MM.1S (cell line): ENCODE data around the gene STRIP2.

Source experiments
- DNase-seq: peaks from one replicate; pipeline ENCODE4 v3.0.0-alpha.2; 2015
- H2AFZ ChIP-seq: fragments of 300-600 bp; sonication (generic); 2 replicates; pipeline ENCODE4 v1.6.0; 2016; ENCODE audit warnings: antibody characterized with exemption, low read length
- H3F3A ChIP-seq: fragments of 300-600 bp; sonication (generic); 2 replicates; pipeline ENCODE4 v1.6.1; 2016; ENCODE audit warnings: mild to moderate bottlenecking, antibody characterized with exemption, low read length, moderate library complexity, mixed read lengths; ENCODE audit not compliant: insufficient read depth
- H3K27ac ChIP-seq: fragments of 300-600 bp; sonication (generic); 2 replicates; pipeline ENCODE4 v1.5.1; 2016; ENCODE audit warnings: mild to moderate bottlenecking, low read length
- H3K27me3 ChIP-seq: fragments of 300-600 bp; sonication (generic); replicated peaks from 2 replicates; pipeline ENCODE4 v1.6.0; 2016; ENCODE audit warnings: low read length; ENCODE audit not compliant: insufficient read depth
- H3K36me3 ChIP-seq: fragments of 300-600 bp; sonication (generic); replicated peaks from 2 replicates; pipeline ENCODE4 v1.6.1; 2016; ENCODE audit warnings: mild to moderate bottlenecking, low read length, mixed read lengths; ENCODE audit not compliant: insufficient read depth
- H3K4me1 ChIP-seq: fragments of 300-600 bp; sonication (generic); 2 replicates; pipeline ENCODE4 v1.6.1; 2016; ENCODE audit warnings: low read length, mixed read lengths
- H3K4me2 ChIP-seq: fragments of 300-600 bp; sonication (generic); 2 replicates; pipeline ENCODE4 v1.6.0; 2016; ENCODE audit warnings: low read depth, low read length
- H3K4me3 ChIP-seq: fragments of 300-600 bp; sonication (generic); 2 replicates; pipeline ENCODE4 v1.5.1; 2016; ENCODE audit warnings: low read length, mixed read lengths
- H3K79me2 ChIP-seq: fragments of 300-600 bp; sonication (generic); 2 replicates; pipeline ENCODE4 v1.6.1; 2016; ENCODE audit warnings: mixed run types, low read length, mixed read lengths
- H3K9ac ChIP-seq: fragments of 300-600 bp; sonication (generic); 2 replicates; pipeline ENCODE4 v1.6.1; 2016; ENCODE audit warnings: low read length, mixed read lengths
- H3K9me2 ChIP-seq: fragments of 300-600 bp; sonication (generic); replicated peaks from 2 replicates; pipeline ENCODE4 v1.6.1; 2016; ENCODE audit warnings: mild to moderate bottlenecking, low read length, mixed read lengths; ENCODE audit not compliant: insufficient read depth
- H3K9me3 ChIP-seq: fragments of 300-600 bp; sonication (generic); replicated peaks from 2 replicates; pipeline ENCODE4 v1.6.1; 2016; ENCODE audit warnings: mild to moderate bottlenecking, low read length, mixed read lengths; ENCODE audit not compliant: insufficient read depth
- H4K20me1 ChIP-seq: fragments of 300-600 bp; sonication (generic); 2 replicates; pipeline ENCODE4 v1.6.1; 2016; ENCODE audit warnings: mild to moderate bottlenecking, low read length, moderate library complexity, mixed read lengths; ENCODE audit not compliant: insufficient read depth
- EZH2 ChIP-seq: fragments of 300-600 bp; sonication (generic); optimal IDR thresholded peaks from 2 replicates; pipeline ENCODE3; 2017; ENCODE audit warnings: low read depth, mild to moderate bottlenecking, antibody characterized with exemption, low read length, mixed read lengths
- EZH2phosphoT487 ChIP-seq: fragments of 300-600 bp; sonication (generic); IDR thresholded peaks from 2 replicates; pipeline ENCODE4 v1.6.1; 2018; ENCODE audit warnings: antibody characterized with exemption, low read length
- TF ChIP-seq, protein P1 (sequence below): fragments of 300-600 bp; sonication (generic); IDR thresholded peaks from 2 replicates; pipeline ENCODE4 v1.5.1; 2016; ENCODE audit warnings: antibody characterized with exemption, low read length, mixed read lengths

STRIP2 gene

DNA sequence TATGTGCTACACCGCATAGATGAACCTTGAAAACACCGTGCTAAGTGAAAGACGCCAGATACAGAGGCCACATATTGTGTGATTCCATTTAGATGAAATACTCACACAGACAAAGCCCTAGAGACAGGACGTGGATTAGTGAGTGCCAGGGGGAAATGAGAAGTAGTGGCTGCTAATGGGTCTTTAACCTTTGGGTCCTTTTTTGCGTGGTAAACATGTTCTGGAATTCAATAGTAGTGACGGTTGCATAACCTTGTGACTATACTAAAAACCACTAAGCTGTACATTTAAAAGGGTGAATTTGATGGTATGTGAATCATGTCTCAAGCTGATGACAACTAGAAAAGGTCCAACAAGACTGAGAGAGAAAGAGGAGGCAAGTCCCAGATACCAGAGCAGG lies 83.7 kb downstream of the STRIP2 start:
- Histone ChIP-seq H3F3A (no peaks in the 10 kb centered on the region), H3K36me3 (no peaks in the 10 kb centered on the region), H3K9ac (no peak overlapping the region), H3K27ac (no peak overlapping the region), H3K4me3 (no peak overlapping the region), H2AFZ (no peak overlapping the region), H3K4me1 (no peaks in the 10 kb centered on the region), H3K9me3 (no peaks in the 10 kb centered on the region), H3K79me2 (no peaks in the 10 kb centered on the region), H3K4me2 (no peak overlapping the region), H3K27me3 (no peaks in the 10 kb centered on the region), H4K20me1 (no peaks in the 10 kb centered on the region), H3K9me2 (no peaks in the 10 kb centered on the region)
- no peak for DNase-seq
- TF ChIP-seq, protein P1, sequence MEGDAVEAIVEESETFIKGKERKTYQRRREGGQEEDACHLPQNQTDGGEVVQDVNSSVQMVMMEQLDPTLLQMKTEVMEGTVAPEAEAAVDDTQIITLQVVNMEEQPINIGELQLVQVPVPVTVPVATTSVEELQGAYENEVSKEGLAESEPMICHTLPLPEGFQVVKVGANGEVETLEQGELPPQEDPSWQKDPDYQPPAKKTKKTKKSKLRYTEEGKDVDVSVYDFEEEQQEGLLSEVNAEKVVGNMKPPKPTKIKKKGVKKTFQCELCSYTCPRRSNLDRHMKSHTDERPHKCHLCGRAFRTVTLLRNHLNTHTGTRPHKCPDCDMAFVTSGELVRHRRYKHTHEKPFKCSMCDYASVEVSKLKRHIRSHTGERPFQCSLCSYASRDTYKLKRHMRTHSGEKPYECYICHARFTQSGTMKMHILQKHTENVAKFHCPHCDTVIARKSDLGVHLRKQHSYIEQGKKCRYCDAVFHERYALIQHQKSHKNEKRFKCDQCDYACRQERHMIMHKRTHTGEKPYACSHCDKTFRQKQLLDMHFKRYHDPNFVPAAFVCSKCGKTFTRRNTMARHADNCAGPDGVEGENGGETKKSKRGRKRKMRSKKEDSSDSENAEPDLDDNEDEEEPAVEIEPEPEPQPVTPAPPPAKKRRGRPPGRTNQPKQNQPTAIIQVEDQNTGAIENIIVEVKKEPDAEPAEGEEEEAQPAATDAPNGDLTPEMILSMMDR, result no peak
- no peak for TF ChIP-seq EZH2
- no peak for TF ChIP-seq EZH2phosphoT487

DNA sequence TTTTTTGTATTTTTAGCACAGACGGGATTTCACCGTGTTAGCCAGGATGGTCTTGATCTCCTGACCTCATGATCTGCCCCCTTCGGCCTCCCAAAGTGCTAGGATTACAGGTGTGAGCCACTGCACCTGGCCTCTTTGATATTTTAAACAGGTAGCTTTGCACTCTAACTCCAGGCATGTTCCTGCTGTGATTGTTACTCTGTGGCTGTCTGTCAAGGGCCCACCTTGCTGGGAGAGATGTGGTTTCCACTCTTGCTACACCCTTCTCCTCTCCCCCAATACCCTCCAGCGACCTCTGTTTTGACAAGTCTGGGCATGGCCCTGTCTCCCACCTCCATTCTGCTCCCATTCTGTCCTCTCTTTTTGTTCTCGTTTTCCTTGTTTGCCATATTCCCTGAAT lies 85.2 kb downstream of the STRIP2 start:
- no peak overlapping the region for H3K27ac ChIP-seq
- H3K9me2 ChIP-seq, result no peaks in the 10 kb centered on the region
- H3K9ac ChIP-seq, result no peak overlapping the region
- H3K4me2 ChIP-seq, result no peak overlapping the region
- H3F3A ChIP-seq, result no peaks in the 10 kb centered on the region
- no peaks in the 10 kb centered on the region for H3K36me3 ChIP-seq
- no peaks in the 10 kb centered on the region for H3K9me3 ChIP-seq
- TF ChIP-seq EZH2phosphoT487 (no peak), EZH2 (no peak)
- TF ChIP-seq, protein P1, result no peak
- no peak for DNase-seq
- no peaks in the 10 kb centered on the region for H4K20me1 ChIP-seq
- H3K4me3 ChIP-seq, result no peak overlapping the region
- H3K27me3 ChIP-seq, result no peaks in the 10 kb centered on the region
- H3K79me2 ChIP-seq, result no peaks in the 10 kb centered on the region
- H3K4me1 ChIP-seq, result no peaks in the 10 kb centered on the region
- no peak overlapping the region for H2AFZ ChIP-seq

DNA sequence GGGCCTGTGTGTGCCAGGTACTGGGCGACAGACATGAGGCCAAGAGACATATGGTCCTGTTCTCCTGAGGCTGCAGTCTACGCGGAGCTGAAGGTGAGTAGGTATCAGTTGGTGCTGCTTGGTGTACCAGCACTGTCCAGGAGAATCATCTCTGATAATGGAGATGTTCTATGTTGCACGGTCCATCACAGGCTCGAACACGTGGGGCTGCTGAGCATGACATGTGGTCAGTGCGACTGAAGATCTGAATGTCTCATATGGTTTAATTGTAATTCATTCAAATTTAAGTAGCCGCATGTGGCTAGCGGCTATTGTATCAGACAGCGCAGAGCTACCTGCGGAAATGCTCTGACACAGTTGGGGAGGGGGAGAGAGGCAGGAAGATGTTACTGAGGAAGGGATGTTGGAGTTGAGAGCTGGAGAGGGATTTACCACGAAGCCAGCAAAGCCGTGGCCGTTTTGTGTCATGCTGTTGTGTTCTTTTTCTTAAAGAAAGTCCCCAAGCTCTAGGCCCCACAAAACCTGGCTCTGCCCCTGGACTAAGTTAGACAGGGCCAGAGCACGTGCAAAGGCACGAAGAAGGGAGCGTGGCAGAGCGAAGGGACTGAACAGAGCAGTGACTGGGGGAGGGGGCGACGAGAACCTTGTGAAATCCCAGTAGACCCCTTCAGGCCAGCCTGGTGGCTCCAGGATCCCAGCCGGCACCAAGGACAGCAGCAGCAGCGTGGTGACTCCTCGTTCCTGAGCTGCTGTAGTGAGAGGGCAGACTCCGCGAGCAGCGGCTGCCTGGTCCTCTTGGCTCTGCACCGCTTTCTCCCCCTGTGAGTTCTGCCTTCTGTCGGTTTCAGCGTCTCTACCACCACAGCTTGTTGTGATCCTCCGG lies 88.1 kb downstream of the STRIP2 start:
- Histone ChIP-seq H3K27me3 (no peaks in the 10 kb centered on the region), H3F3A (no peaks in the 10 kb centered on the region), H3K9me2 (no peaks in the 10 kb centered on the region), H3K9ac (no peak overlapping the region), H3K4me3 (no peak overlapping the region), H2AFZ (no peak overlapping the region), H3K4me1 (no peaks in the 10 kb centered on the region), H3K27ac (no peak overlapping the region), H3K79me2 (no peaks in the 10 kb centered on the region), H4K20me1 (no peaks in the 10 kb centered on the region), H3K9me3 (no peaks in the 10 kb centered on the region), H3K36me3 (no peaks in the 10 kb centered on the region), H3K4me2 (no peak overlapping the region)
- TF ChIP-seq, protein P1, result no peak
- TF ChIP-seq EZH2phosphoT487 (no peak), EZH2 (no peak)
- no peak for DNase-seq
